ENCODE data around the gene PRKCE. TPM values are rescaled to one million over a fixed set of nuclear protein-coding genes. Genes with fewer than 3 reads are reported as not detected.
"Not testable (repeated sequence)": the region's sequence is repeated elsewhere in the genome, so short reads cannot be mapped to it uniquely, and the experiment has no call there.

PRKCE gene
- total RNA-seq, 1 experiment from 2014 or later = 4.4 TPM

GRCh38 chr2:46202987-46203386 is 551.5 kb downstream of the PRKCE start:
- Mint-ChIP-seq H3K4me3 (ENCODE audit: unreplicated experiment) (no peak overlapping the region), H3K36me3 (ENCODE audit: insufficient read depth, unreplicated experiment) (no peaks in the 10 kb centered on the region), H3K27me3 (ENCODE audit: insufficient read depth, unreplicated experiment) (no peaks in the 10 kb centered on the region), H3K4me1 (ENCODE audit: low read depth, unreplicated experiment) (peaks cover 14% of the 10 kb centered on the region), H3K9me3 (ENCODE audit: unreplicated experiment) (peaks cover 26% of the 10 kb centered on the region), H3K27ac (ENCODE audit: unreplicated experiment) (no peak overlapping the region)
- BruUV-seq (replicated peaks) = no TSS peak
- no peak overlapping the region for H3K4me3 ChIP-seq (ENCODE audit: low read depth, low read length)
- no peaks in the 10 kb centered on the region; the same call in 1 of the 2 replicates for H3K36me3 ChIP-seq (ENCODE audit: control insufficient read depth, insufficient read depth, low read length)
- intact Hi-C loops (cut with micrococcal nuclease; ENCODE audit: unreplicated experiment) = no loop called here
- ChIA-PET POLR2A (no interaction called here), CTCF (no interaction called here)
- no peaks in the 10 kb centered on the region for H3K27me3 ChIP-seq (replicated peaks; ENCODE audit: control insufficient read depth, insufficient read depth, low read length)
- no peak for DNase-seq
- H3K4me1 ChIP-seq = peaks cover 10% of the 10 kb centered on the region
- TF ChIP-seq, protein P1, sequence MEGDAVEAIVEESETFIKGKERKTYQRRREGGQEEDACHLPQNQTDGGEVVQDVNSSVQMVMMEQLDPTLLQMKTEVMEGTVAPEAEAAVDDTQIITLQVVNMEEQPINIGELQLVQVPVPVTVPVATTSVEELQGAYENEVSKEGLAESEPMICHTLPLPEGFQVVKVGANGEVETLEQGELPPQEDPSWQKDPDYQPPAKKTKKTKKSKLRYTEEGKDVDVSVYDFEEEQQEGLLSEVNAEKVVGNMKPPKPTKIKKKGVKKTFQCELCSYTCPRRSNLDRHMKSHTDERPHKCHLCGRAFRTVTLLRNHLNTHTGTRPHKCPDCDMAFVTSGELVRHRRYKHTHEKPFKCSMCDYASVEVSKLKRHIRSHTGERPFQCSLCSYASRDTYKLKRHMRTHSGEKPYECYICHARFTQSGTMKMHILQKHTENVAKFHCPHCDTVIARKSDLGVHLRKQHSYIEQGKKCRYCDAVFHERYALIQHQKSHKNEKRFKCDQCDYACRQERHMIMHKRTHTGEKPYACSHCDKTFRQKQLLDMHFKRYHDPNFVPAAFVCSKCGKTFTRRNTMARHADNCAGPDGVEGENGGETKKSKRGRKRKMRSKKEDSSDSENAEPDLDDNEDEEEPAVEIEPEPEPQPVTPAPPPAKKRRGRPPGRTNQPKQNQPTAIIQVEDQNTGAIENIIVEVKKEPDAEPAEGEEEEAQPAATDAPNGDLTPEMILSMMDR (IDR thresholded peaks at IDR 0.05; ENCODE audit: insufficient read depth in 1 of 2, low read depth in 1 of 2, low read length in 1 of 2, severe bottlenecking in 1 of 2, unreplicated experiment in 1 of 2) = no peak
- no peaks in the 10 kb centered on the region for H3K9me3 ChIP-seq

- BruUV-seq (replicated peaks); CTCF ChIA-PET; H3K27ac Mint-ChIP-seq (ENCODE audit: unreplicated experiment); POLR2A ChIA-PET; H3K4me3 Mint-ChIP-seq (ENCODE audit: unreplicated experiment); intact Hi-C loops (cut with micrococcal nuclease; ENCODE audit: unreplicated experiment); H3K4me3 ChIP-seq (ENCODE audit: low read depth, low read length); H3K27me3 ChIP-seq (replicated peaks; ENCODE audit: control insufficient read depth, insufficient read depth, low read length); H3K27me3 Mint-ChIP-seq (ENCODE audit: insufficient read depth, unreplicated experiment); H3K36me3 Mint-ChIP-seq (ENCODE audit: insufficient read depth, unreplicated experiment); H3K9me3 ChIP-seq; DNase-seq; H3K4me1 ChIP-seq; H3K36me3 ChIP-seq (ENCODE audit: control insufficient read depth, insufficient read depth, low read length): not testable (repeated sequence)
- peaks cover 30% of the 10 kb centered on the region for H3K9me3 Mint-ChIP-seq (ENCODE audit: unreplicated experiment)
- peaks cover 14% of the 10 kb centered on the region for H3K4me1 Mint-ChIP-seq (ENCODE audit: low read depth, unreplicated experiment)
Observed at GRCh38 chr2:46203636-46204035, 552.2 kb downstream of the PRKCE start.

GRCh38 chr2:46207591-46207990 is 556.1 kb downstream of the PRKCE start:
- H3K27me3 Mint-ChIP-seq (ENCODE audit: insufficient read depth, unreplicated experiment) = no peaks in the 10 kb centered on the region
- Histone ChIP-seq H3K9me3 (no peaks in the 10 kb centered on the region; the same call in 1 of the 2 replicates), H3K36me3 (ENCODE audit: control insufficient read depth, insufficient read depth, low read length) (no peaks in the 10 kb centered on the region), H3K4me1 (peaks cover 2% of the 10 kb centered on the region), H3K27me3 (replicated peaks; ENCODE audit: control insufficient read depth, insufficient read depth, low read length) (no peaks in the 10 kb centered on the region), H3K4me3 (ENCODE audit: low read depth, low read length) (no peak overlapping the region)
- no peak overlapping the region for H3K4me3 Mint-ChIP-seq (ENCODE audit: unreplicated experiment)
- DNase-seq = no peak
- ChIA-PET CTCF (no interaction called here), POLR2A (no interaction called here)
- H3K27ac Mint-ChIP-seq (ENCODE audit: unreplicated experiment) = no peak overlapping the region
- intact Hi-C loops (cut with micrococcal nuclease; ENCODE audit: unreplicated experiment) = no loop called here
- no TSS peak for BruUV-seq (replicated peaks)
- peaks cover 13% of the 10 kb centered on the region for H3K4me1 Mint-ChIP-seq (ENCODE audit: low read depth, unreplicated experiment)
- TF ChIP-seq, protein P1 (IDR thresholded peaks at IDR 0.05; ENCODE audit: insufficient read depth in 1 of 2, low read depth in 1 of 2, low read length in 1 of 2, severe bottlenecking in 1 of 2, unreplicated experiment in 1 of 2) = no peak
- H3K9me3 Mint-ChIP-seq (ENCODE audit: unreplicated experiment) = peaks cover 40% of the 10 kb centered on the region
- H3K36me3 Mint-ChIP-seq (ENCODE audit: insufficient read depth, unreplicated experiment) = no peaks in the 10 kb centered on the region

GRCh38 chr2:46208766-46209165 is 557.3 kb downstream of the PRKCE start:
- POLR2A ChIA-PET = interaction anchor here (0.6 kb wide), 1 partner anchor 35 kb away, joined by 3 read pairs; no protein-coding TSS in a partner anchor
- H3K4me1 Mint-ChIP-seq (ENCODE audit: low read depth, unreplicated experiment) = peaks cover 4% of the 10 kb centered on the region

More at GRCh38 chr2:46208766-46209165, 557.3 kb downstream of the PRKCE start:
- BruUV-seq (replicated peaks) = no TSS peak
- Mint-ChIP-seq H3K4me3 (ENCODE audit: unreplicated experiment) (no peak overlapping the region), H3K27ac (ENCODE audit: unreplicated experiment) (no peak overlapping the region), H3K9me3 (ENCODE audit: unreplicated experiment) (peaks cover 29% of the 10 kb centered on the region), H3K36me3 (ENCODE audit: insufficient read depth, unreplicated experiment) (no peaks in the 10 kb centered on the region), H3K27me3 (ENCODE audit: insufficient read depth, unreplicated experiment) (no peaks in the 10 kb centered on the region)
- Histone ChIP-seq H3K27me3 (replicated peaks; ENCODE audit: control insufficient read depth, insufficient read depth, low read length) (no peaks in the 10 kb centered on the region), H3K4me3 (ENCODE audit: low read depth, low read length) (no peak overlapping the region), H3K9me3 (peaks cover 2% of the 10 kb centered on the region; the same call in 1 of the 2 replicates), H3K4me1 (no peaks in the 10 kb centered on the region), H3K36me3 (ENCODE audit: control insufficient read depth, insufficient read depth, low read length) (no peaks in the 10 kb centered on the region)
- DNase-seq = no peak
- TF ChIP-seq, protein P1 (IDR thresholded peaks at IDR 0.05; ENCODE audit: insufficient read depth in 1 of 2, low read depth in 1 of 2, low read length in 1 of 2, severe bottlenecking in 1 of 2, unreplicated experiment in 1 of 2) = no peak
- intact Hi-C loops (cut with micrococcal nuclease; ENCODE audit: unreplicated experiment) = no loop called here
- CTCF ChIA-PET = no interaction called here

Data from Caco-2 (cell line).